Panc1 (cell line): ENCODE results near the gene FRS2. TPM values are rescaled to one million over a fixed set of nuclear protein-coding genes. Genes with fewer than 3 reads are reported as not detected.

Experiments
- ATAC-seq: fragments of 200-7000 bp; cut with Tn5 transposase; 2 replicates; pipeline ENCODE4 v1.9.1; 2020; ENCODE audit warnings: mild to moderate bottlenecking, moderate library complexity
- BruUV-seq: library from RNA; stranded (reverse); fragments of 400-500 nt; replicated peaks from 2 replicates; lab custom pipeline; 2021; lab: Mats Ljungman, UMichigan
- CTCF ChIA-PET: fragments of 300-600 bp; sonication (Branson Sonifier 250); formaldehyde crosslinking; loops from one replicate; lab custom pipeline; 2022; ENCODE audit warnings: antibody characterized with exemption; lab: Charles Lee
- POLR2A ChIA-PET: fragments of 300-600 bp; sonication (Branson Sonifier 250); formaldehyde crosslinking; loops from one replicate; lab custom pipeline; 2022; ENCODE audit warnings: antibody characterized with exemption; lab: Charles Lee
- DNase-seq: peaks from one replicate; pipeline ENCODE4 v3.0.0-alpha.2; 2010; ENCODE audit warnings: low read depth, low spot score
- H3K27ac ChIP-seq: 2 replicates; pipeline ENCODE4 v1.5.1; 2011; ENCODE audit warnings: mild to moderate bottlenecking, low read length, inconsistent platforms
- H3K27me3 ChIP-seq: fragments of 200-500 bp; sonication (Bioruptor generic); 2 replicates; pipeline ENCODE4 v1.6.0; 2014; ENCODE audit warnings: low read length, inconsistent platforms; ENCODE audit not compliant: control insufficient read depth, insufficient read depth
- H3K36me3 ChIP-seq: fragments of 200-500 bp; sonication (Bioruptor generic); 2 replicates; pipeline ENCODE4 v1.5.1; 2014; ENCODE audit warnings: inconsistent platforms, mild to moderate bottlenecking, low read length, moderate library complexity; ENCODE audit not compliant: control insufficient read depth, insufficient read depth
- H3K4me1 ChIP-seq: 2 replicates; pipeline ENCODE4 v1.5.1; 2011; ENCODE audit warnings: inconsistent platforms, mild to moderate bottlenecking, low read length, moderate library complexity; ENCODE audit not compliant: control insufficient read depth, insufficient read depth
- H3K4me3 ChIP-seq, 2 experiments: 2 replicates each; pipeline ENCODE4 v1.5.1; 2011 to 2012; ENCODE audit warnings: low read depth in 2 of 2, low read length in 2 of 2, mild to moderate bottlenecking in 2 of 2, inconsistent platforms in 1 of 2, moderate library complexity in 1 of 2
- H3K9me3 ChIP-seq: fragments of 200-500 bp; sonication (Bioruptor generic); 2 replicates; pipeline ENCODE4 v1.5.1; 2014; ENCODE audit warnings: low read depth, mild to moderate bottlenecking, inconsistent platforms, low read length, moderate library complexity; ENCODE audit not compliant: control insufficient read depth, insufficient read depth
- POLR2AphosphoS5 ChIP-seq: IDR thresholded peaks from 2 replicates; pipeline ENCODE4 v1.6.1; 2012; ENCODE audit warnings: mild to moderate bottlenecking, low read depth, low read length, moderate library complexity
- SIN3A ChIP-seq: IDR thresholded peaks from 2 replicates; pipeline ENCODE4 v1.6.1; 2012; ENCODE audit warnings: low read depth, mild to moderate bottlenecking, low read length, moderate library complexity, borderline replicate concordance; ENCODE audit not compliant: insufficient read depth
- TCF7L2 ChIP-seq: IDR thresholded peaks from 2 replicates; pipeline ENCODE4 v1.6.1; 2011; ENCODE audit warnings: mild to moderate bottlenecking, low read depth, low read length, inconsistent platforms
- in situ Hi-C: cut with HindIII; loops from 2 replicates; pipeline ENCODE4 v1.10.0; 2016; ENCODE audit warnings: low sequenced_read_pairs, low pct_unique_long_range_greater_than_20kb
- intact Hi-C: fragments of 100-400 bp; cut with micrococcal nuclease; formaldehyde crosslinking; loops from one replicate; pipeline ENCODE4 v1.10.0; 2022; ENCODE audit not compliant: unreplicated experiment
- total RNA-seq: library from RNA; stranded (reverse); gene quantifications from one replicate; pipeline ENCODE4 v1.2.1, GENCODE V29; 2021; ENCODE audit not compliant: unreplicated experiment
- TF ChIP-seq, protein P1 (sequence below): fragments of 450-650 bp; IDR thresholded peaks from 2 replicates; pipeline ENCODE4 v1.5.1; 2017; ENCODE audit warnings: mild to moderate bottlenecking
- TF ChIP-seq, protein P2 (sequence below), 2 experiments: IDR thresholded peaks; 2 replicates each; pipeline ENCODE4 v1.6.1; 2011 to 2012; ENCODE audit warnings: low read depth in 2 of 2, control low read depth in 1 of 2, low read length in 1 of 2, mild to moderate bottlenecking in 1 of 2, moderate library complexity in 1 of 2; ENCODE audit not compliant: insufficient read depth in 1 of 2

Gene FRS2
- total RNA-seq, 1 experiment from 2014 or later, result 26.6 TPM

DNA sequence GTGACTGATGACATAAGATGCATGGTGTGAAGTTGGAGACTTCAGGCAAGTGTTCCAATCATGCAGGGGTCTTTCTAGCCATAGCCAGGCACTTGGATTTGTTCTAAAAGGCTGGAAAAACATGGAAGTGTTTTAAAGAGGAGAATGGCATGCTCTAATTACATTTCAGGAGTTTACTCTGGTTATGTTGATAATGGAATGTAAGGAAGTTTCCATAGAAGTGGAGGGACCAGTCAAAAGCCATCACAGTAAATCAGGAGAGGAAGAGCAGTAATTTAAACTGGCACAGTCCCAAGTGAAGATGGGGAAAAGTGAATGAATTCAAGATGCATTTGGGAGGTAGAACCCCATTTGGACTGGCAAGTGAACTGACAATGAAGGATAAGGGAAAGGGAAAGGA is 13.9 kb upstream of the FRS2 start:
- TF ChIP-seq, protein P1, sequence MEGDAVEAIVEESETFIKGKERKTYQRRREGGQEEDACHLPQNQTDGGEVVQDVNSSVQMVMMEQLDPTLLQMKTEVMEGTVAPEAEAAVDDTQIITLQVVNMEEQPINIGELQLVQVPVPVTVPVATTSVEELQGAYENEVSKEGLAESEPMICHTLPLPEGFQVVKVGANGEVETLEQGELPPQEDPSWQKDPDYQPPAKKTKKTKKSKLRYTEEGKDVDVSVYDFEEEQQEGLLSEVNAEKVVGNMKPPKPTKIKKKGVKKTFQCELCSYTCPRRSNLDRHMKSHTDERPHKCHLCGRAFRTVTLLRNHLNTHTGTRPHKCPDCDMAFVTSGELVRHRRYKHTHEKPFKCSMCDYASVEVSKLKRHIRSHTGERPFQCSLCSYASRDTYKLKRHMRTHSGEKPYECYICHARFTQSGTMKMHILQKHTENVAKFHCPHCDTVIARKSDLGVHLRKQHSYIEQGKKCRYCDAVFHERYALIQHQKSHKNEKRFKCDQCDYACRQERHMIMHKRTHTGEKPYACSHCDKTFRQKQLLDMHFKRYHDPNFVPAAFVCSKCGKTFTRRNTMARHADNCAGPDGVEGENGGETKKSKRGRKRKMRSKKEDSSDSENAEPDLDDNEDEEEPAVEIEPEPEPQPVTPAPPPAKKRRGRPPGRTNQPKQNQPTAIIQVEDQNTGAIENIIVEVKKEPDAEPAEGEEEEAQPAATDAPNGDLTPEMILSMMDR, result no peak
- TF ChIP-seq TCF7L2 (no peak), SIN3A (no peak), POLR2AphosphoS5 (no peak)
- TF ChIP-seq, protein P2, sequence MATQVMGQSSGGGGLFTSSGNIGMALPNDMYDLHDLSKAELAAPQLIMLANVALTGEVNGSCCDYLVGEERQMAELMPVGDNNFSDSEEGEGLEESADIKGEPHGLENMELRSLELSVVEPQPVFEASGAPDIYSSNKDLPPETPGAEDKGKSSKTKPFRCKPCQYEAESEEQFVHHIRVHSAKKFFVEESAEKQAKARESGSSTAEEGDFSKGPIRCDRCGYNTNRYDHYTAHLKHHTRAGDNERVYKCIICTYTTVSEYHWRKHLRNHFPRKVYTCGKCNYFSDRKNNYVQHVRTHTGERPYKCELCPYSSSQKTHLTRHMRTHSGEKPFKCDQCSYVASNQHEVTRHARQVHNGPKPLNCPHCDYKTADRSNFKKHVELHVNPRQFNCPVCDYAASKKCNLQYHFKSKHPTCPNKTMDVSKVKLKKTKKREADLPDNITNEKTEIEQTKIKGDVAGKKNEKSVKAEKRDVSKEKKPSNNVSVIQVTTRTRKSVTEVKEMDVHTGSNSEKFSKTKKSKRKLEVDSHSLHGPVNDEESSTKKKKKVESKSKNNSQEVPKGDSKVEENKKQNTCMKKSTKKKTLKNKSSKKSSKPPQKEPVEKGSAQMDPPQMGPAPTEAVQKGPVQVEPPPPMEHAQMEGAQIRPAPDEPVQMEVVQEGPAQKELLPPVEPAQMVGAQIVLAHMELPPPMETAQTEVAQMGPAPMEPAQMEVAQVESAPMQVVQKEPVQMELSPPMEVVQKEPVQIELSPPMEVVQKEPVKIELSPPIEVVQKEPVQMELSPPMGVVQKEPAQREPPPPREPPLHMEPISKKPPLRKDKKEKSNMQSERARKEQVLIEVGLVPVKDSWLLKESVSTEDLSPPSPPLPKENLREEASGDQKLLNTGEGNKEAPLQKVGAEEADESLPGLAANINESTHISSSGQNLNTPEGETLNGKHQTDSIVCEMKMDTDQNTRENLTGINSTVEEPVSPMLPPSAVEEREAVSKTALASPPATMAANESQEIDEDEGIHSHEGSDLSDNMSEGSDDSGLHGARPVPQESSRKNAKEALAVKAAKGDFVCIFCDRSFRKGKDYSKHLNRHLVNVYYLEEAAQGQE (IDR thresholded peaks at IDR 0.05; ENCODE audit: insufficient read depth in 1 of 2, low read depth in 2 of 2, low read length in 1 of 2), result no peak
- POLR2A ChIA-PET, result no interaction called here

DNA sequence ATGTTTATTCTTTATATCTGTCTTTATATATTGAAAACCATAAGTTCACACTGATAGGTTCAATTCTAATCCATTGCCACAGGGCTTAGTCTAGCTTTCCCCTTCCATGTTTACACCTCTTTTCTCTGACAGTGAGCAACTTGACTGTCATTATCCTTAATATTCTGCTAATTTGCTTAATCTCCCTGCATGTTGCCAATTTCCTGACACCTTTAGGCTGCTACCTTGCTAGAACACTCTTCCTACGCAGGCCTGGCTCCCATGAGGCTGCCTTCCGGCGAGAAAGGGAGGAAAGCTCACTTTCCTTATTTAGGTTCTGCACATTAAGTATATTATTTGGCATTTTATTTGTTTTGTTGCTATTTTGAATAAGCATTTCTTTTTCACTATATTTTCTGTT is 12.8 kb upstream of the FRS2 start:
- BruUV-seq, result no TSS peak
- no peaks in the 10 kb centered on the region for H3K4me1 ChIP-seq
- in situ Hi-C loops, result no loop called here
- H3K27me3 ChIP-seq, result no peaks in the 10 kb centered on the region
- no peaks in the 10 kb centered on the region for H3K9me3 ChIP-seq
- intact Hi-C loops, result no loop called here
- ChIA-PET POLR2A (no interaction called here), CTCF (no interaction called here)
- DNase-seq, result no peak
- H3K4me3 ChIP-seq, result no peak overlapping the region
- H3K36me3 ChIP-seq, result no peaks in the 10 kb centered on the region
- TF ChIP-seq SIN3A (no peak), POLR2AphosphoS5 (no peak), TCF7L2 (no peak)
- TF ChIP-seq, protein P1, result no peak
- TF ChIP-seq, protein P2 (IDR thresholded peaks at IDR 0.05; ENCODE audit: insufficient read depth in 1 of 2, low read depth in 2 of 2, low read length in 1 of 2), result no peak
- no peak overlapping the region for H3K27ac ChIP-seq
- ATAC-seq, result no peak

More for the DNA sequence above, 13.9 kb upstream of the FRS2 start:
- no peak for ATAC-seq
- intact Hi-C loops, result no loop called here
- no peaks in the 10 kb centered on the region for H3K27me3 ChIP-seq
- no peak overlapping the region for H3K27ac ChIP-seq
- H3K4me3 ChIP-seq, result no peak overlapping the region
- no peaks in the 10 kb centered on the region for H3K9me3 ChIP-seq
- in situ Hi-C loops, result no loop called here
- no peaks in the 10 kb centered on the region for H3K36me3 ChIP-seq
- DNase-seq, result no peak
- no TSS peak for BruUV-seq
- CTCF ChIA-PET, result no interaction called here
- H3K4me1 ChIP-seq, result no peaks in the 10 kb centered on the region
